Amygdala (tissue), 56 donors: ENCODE data around the gene DHTKD1.
A peak's percentile ranks its signal among the peaks of the same experiment; 100 is the strongest.
"Not testable (repeated sequence)": the region's sequence is repeated elsewhere in the genome, so short reads cannot be mapped to it uniquely, and the experiment has no call there.

Experiments used
- DNase-seq, 56 donors: peaks; one replicate each; lab custom pipeline; 2025; lab: John Stamatoyannopoulos, UW

Gene DHTKD1

DNA sequence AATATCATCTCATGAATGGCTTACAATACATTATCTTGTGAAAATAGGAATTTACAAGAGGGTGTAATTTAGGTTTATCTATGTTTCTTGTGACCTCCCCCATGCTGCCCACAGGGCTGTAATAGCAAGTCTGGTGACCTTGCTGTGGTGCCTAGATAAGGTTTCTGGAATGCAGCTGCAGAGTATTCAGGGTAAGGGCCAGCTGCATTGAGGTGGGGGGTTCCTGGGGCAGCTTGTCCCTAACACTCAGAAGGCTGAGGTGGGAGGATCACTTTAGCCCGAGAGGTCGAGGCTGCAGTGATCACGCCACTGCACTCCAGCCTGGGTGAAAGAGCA, 5.3 kb upstream of the DHTKD1 start:
- no peak for DNase-seq

DNA sequence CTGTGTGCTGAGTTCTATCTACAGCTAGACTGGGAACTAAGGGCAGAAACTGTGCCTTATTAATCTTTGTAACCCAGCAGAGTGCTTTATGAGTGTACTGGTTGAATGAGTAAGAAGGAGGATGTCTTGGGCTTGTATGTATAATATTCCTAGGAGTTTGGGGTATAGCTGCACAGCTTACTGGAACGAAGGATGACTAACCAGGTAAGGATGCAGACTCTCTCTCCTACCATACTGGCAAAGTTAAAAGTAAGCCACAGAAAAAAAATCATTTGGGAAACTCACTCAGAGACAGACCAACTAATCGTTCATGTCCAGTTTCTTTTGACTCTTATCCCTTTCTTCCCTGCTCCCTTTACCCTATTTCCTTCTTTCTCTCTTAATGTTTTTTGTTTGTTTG, 1.4 kb upstream of the DHTKD1 start:
- DNase-seq, result no peak

DNA sequence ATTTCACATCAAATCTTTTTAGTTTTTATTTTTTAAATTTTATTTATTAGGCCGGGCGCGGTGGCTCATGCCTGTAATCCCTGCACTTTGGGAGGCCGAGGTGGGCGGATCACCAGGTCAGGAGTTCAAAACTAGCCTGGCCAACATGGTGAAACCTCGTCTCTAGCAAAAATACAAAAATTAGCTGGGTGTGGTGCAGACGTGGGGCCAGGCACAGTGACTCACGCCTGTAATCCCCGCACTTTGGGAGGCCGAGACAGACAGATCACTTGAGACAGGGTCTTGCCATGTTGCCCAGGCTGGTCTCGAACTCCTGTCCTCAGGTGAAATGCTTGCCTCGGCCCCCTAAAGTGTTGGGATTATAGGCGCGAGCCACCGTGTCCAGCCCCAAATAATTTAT, 2.7 kb downstream of the DHTKD1 start:
- not testable (repeated sequence) for DNase-seq

DNA sequence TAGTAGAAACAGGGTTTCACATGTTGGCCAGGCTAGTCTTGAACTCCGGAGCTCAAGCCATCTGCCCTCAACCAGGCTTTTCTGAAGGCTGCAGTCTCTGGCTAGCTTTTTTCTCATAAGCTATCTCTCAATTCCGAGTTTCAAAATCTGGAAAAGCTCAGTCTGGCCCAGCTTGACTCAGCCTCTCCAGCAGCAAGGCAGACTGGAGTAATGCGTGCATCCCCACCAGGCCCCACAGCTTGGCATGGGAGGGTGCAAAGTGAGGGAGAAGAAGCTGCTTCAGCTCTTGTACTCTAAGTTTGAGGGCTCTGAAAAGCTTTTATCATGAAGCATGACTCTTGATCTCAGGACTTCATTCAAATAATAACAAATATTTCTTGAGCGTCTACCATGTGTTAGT, 4.8 kb downstream of the DHTKD1 start:
- no peak for DNase-seq

DNA sequence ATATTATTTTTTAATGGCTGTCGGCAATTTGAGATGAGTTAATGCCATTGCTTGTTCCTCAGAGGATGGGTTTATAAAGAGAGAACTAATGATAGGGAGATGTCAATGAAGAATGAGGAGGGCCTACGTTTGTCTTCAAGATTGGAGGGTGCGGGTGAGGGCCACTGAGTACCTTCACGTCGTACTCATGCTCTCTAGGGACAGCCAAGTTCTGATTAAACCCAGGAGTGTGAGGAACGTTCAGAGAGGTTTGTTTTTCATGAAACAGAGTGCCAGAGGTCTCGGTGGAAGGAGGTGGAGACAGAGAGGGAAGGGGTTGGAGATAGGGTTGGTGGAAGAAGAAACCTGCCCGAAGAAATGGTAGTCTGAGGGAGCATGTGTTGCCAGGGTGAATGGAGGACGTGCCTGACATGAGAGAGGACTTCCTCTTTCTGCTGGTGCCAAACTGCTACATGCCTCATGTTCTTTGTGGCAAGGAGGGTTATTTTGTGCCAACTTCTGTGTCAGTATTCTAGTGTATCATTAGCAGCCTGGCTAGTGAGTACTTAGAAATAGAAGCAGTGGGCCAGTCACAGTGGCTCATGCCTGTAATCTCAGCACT, 8.9 kb downstream of the DHTKD1 start:
- peak in 6 of 56 donors; percentile 2 to 32 (median 4) for DNase-seq

DNA sequence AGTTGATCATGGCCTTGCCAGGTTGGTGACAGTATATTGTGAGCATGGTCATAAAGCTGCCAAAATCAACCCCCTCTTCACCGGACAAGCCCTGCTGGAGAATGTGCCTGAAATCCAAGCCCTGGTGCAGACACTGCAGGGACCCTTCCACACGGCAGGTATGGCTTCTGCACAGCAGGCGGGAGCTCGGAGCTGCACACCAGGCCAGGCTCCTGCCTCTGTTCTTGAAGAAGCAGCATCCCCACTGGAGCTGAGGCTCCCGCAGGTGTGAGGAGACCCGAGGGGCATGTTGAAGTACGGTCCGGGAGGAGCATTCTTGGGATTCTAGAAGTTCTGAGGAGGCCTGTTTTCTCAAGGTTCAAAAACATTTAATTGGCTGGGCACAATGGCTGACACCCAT, 12.7 kb downstream of the DHTKD1 start:
- no peak for DNase-seq

DNA sequence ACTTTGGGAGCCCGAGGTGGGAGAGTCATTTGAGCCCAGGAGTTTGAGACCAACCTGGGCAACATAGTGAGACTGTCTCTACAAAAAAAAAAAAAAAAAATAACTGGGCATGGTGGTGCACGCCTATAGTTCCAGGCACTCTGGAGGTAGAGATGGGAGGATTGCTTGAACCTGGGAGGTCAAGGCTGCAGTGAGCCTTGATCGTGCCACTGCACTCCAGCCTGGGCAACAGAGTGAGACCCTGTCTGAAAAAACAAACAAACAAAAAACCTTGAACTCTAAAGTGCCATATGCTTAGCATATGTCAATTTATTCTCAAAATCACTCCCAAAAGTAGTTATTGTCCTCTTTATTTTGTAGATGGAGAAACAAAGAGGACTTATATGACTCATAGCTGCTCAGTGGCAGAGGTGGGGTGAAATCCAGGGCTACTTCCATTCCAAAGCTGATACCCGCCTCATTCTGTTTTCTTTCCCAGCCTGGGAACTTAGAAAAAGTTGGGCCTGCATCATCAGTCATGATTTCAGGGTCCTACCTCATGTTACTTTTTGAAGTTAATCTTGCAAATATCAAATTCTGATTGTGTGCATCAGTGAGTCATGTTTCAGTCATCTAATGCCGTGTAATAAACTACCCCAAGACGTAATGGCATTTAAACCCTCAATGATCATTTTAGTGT, 13.3 kb downstream of the DHTKD1 start:
- DNase-seq, result no peak

DNA sequence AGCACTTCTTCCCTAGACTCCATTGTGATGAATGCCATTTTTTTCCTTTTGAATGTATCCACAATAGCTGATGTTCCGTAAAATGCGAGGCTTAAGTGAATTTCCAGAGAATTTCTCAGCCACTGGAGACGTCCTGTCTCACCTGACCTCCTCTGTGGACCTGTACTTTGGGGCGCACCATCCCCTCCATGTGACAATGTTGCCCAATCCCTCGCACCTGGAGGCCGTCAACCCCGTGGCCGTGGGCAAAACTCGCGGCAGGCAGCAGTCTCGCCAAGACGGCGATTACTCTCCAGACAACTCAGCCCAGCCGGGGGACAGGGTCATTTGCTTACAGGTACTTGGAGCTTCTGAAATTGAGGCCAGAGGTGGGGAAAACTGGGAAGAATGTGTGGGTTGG, 20.2 kb downstream of the DHTKD1 start:
- DNase-seq, result no peak

DNA sequence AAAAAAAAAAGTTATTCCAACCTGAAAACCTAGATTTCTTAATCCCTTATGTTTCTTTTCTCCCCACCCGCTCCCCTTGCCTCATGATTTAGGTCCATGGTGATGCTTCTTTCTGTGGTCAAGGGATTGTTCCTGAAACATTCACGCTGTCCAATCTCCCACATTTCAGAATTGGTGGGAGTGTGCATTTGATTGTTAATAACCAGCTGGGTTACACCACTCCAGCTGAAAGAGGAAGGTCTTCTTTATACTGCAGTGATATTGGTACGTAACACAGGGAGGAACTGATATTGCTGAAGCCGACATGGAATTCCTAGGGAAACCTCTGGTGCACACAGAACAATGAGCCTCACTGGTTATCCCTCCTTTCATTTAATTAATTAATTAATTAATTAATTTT, 22.7 kb downstream of the DHTKD1 start:
- DNase-seq, result no peak

DNA sequence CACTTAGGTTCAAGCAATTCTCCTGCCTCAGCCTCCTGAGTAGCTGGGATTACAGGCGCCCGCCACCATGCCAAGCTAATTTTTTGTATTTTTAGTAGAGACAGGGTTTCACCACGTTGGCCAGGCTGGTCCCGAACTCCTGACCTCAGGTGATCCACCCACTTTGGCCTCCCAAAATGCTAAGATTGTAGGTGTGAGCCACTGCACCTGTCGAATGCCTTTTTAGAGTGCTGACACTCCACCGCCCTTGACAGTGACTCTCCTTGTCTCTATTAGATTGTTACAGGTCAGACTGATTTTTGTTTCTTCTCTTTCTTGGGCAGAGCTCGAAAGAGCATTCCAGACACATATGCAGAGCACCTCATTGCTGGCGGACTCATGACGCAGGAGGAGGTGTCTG, 28.6 kb downstream of the DHTKD1 start:
- not testable (repeated sequence) for DNase-seq

DNA sequence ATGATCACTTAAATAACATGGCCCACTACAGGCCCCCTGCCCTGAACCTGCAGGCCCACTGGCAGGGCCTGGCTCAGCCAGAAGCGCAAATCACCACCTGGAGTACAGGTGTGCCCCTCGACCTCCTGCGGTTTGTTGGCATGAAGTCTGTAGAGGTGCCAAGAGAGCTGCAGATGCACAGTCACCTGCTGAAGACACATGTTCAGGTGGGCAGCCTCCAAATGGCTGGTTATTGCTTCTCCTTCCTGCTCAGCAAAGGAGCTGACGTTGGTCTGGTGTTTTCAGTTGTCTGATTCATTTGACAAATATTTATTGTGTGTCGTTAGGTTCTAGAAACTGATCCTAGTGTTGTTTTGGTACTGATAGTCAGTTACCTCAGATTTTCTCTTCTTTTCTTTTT, 29.0 kb downstream of the DHTKD1 start:
- DNase-seq, result no peak

DNA sequence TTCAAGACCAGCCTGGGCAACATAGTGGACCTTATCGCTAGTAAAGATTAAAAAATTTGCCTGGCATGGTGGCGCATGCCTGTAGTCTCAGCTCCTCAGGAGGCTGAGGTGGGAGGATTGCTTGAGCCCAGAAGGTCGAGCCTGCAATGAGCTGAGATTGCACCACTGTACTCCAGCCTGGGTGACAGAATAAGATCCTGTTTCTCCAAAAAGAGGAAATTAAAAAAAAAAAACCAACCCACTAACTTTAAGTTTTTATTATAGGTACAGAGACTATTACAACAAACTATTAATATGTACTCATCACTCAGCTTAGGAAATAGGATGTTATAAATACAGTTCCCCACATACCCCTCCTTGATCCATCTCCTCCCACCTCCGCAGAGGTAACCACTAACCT, 30.2 kb downstream of the DHTKD1 start:
- no peak for DNase-seq

DNA sequence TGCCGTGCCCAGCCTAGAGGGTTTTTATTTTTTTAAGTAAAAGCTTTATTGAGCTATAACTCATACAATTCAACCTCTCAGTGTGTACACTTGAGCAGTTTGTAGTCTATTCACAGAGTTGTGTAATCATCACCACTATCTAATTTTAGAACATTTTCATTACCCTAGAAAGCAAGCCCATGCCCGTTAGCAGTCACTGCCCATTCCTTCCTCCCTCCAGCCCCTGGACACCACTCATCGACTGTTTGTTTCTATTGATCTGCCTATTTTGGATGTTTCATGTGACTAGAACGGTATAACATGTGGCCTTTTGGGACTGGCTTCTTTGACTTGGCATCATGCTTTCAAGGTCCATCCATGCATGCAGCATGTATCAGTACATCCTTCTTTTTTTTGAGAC, 35.0 kb downstream of the DHTKD1 start:
- DNase-seq, result no peak

DNA sequence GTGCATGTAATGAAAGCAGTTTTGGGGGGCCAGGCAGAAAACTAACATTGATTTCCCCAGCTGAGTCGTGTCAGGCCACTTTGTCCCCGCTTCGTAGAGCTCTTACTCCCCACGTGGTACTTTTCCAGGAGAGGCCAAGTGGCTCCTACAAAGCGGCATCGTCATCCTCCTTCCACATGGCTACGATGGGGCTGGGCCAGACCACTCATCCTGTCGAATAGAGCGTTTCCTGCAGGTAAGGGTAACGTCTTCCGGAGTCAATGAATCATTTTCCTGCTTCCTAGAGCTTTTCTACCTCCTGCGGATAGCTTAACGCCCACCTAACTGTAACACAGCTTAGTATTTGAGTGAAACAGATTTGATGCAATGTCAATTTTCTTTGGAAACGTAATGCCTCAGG, 39.0 kb downstream of the DHTKD1 start:
- DNase-seq, result no peak

DNA sequence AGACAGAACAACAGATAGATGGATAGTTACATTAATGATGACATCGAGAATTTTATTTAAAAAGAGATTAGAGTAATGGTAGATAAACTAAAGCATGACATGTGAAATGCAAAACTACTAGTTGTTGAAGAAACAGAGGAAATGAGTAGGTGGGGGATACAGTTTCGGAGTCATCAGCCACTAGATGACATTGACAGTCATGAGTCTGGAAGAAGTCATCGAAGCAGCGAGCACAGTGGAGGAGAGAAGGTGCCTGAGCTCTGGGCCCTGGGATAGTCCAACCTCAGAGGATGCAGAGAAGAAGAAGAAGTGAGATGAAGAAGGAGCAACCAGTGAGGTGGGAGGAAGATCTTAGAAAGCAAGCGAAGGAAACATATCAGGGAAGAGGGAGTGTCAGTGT, 40.5 kb downstream of the DHTKD1 start:
- DNase-seq, result no peak

DNA sequence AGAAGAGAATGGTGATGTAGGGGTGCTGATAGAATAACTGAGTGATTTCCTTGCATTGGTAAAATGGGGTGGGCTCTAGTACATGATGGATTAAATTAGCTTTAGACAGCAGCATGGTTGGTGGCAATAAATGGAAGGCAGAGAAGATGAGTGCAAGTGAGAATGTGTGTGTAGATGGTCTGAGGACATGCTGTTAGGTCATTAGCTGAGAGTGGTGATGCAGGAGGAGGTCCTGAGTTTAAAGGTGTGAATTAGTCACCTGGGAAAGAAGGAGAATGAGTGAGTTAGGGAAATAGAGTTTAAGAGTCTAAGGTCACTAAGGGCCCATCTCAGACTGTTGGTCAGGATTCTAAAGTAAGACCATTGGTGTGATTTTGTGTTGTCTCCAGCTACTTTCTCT, 42.8 kb downstream of the DHTKD1 start:
- no peak for DNase-seq

DNA sequence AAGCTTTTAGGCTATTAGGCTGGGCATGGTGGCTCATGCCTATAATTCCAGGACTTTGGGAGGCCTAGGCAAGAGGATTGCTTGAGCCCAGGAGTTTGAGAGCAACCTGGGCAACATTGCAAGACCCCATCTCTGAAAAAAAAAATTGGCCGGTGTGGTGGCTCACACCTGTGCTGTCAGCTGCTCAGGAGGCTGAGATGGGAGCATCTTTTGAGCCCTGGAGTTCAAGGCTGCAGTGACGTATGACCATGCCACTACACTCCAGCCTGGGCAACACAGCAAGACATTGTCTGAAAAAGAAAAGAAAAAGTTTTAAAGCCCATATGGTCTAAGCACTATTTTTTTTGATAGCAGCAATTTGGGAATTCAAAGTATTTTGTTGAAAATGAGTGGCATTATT, 44.9 kb downstream of the DHTKD1 start:
- DNase-seq, result no peak

DNA sequence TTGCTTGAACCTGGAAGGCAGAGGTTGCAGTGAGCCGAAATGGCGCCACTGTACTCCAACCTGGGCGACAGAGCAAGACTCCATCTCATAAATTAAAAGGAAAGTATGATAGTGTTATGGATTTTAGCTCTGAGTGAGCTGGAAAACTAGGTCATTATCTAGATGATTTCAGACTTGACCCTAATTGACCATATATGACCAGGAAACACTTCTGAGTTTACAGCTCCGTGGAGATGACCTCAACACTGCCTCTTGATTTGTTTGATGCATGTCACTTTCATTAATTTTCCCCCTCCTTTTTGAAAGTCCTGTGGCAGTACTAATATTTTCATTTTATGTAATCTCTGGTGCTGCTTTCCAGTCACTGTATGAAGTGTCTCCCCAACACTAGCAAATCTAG, 52.9 kb downstream of the DHTKD1 start:
- no peak for DNase-seq

DNA sequence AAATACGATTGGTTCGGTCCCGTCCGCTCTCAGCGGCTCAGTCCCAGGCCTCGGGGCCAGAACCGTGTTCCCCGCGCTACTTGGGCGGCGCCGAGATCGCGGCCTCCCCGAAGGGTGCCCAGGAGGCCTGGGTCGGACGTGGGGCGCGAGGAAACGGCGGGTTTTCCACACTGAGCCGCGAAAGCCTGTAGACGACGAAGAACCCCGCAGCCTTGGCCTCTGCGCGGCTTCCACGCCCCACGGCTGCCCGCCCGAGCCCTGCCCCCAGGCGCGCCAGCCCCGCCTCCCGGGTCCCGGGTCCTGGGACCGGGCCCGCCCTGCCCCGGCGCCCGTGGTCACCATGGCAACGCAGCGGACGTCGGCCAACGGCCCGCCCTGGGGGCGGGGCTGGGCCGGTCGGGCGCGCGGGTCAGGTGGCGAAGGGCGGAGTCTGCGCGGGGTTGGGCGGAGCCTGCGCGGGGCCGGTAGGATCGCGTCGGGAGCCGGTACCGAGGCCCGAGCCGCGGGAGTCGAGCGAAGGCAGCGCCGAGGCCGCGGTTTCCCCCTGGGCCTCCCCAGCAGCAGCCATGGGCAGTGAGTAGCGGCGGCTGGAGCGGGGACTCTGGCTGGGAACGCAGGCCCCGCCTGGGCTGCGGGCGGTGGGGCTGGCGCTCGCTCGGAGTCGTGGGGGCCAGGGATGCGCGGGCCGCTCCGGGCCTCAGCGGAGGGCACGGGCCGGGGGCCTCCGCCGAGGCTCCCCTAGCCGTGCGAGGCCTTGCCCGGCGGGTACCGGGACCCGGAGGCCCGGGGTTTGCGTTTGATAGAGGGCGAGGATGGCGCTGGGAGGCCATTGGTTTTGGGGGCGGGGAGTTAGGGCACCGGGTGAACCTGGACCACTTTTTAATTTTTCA, 60.7 kb downstream of the DHTKD1 start, which contains the start of gene SEC61A2:
Gene SEC61A2 (plus strand): TSS at position 456 of the 890 bp plus-strand sequence. CDS start 111 bp downstream, at position 567.
- peak; percentile 43 to 97 (median 88) for DNase-seq

DNA sequence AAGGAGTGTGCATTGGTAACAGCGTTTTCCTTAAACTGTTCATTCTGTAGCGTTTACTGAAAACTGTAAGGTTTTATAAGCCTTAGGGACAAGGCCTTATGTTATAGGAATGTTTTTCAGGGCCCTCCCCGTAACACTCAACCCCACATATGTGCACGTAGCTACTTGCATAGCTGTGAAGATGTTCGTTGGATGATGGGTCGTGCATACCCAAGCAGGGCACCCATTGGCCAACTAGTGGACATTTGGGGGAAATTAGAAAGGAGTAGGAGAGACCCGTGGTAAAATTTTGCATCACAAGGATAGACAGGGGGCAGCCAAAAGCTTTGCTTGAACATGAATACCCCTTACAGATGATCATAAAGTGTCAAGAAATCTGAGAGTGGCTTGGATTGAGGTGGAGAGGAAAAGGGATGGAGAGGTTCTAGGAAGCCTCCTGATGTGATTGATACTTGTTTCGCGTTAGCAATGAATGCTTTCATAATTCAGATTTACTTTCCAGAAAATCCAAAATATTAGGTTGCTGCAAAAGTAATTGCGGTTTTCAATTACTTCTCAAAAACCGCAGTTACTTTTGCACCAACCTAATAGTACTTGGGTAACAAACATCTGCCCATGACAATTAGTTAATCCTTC, 61.6 kb downstream of the DHTKD1 start:
- DNase-seq, result peak in 35 of 56 donors; percentile 2 to 50 (median 13)

DNA sequence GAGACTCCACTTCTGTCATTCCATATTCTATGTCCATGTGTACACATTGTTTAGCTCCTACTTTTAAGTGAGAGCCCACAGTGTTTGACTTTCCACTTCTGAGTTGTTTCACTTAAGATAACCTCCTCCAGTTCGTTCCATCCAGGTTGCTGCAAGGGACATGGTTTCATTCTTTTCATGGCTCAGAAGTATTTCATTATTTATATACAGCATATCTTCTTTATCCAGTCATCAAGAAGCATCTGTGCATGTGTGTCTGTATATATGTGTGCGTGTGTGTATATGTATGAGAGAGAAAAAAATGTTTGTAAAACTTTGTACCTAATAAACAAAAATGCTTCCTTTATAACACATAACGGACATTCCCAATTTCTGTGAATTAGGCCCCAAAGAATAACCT, 66.9 kb downstream of the DHTKD1 start:
- DNase-seq, result no peak
